ENCODE data around the gene EML4. TPM values are rescaled to one million over a fixed set of nuclear protein-coding genes. Genes with fewer than 3 reads are reported as not detected.

EML4 gene
- polyA plus RNA-seq, 1 experiment = 81.0 TPM

DNA sequence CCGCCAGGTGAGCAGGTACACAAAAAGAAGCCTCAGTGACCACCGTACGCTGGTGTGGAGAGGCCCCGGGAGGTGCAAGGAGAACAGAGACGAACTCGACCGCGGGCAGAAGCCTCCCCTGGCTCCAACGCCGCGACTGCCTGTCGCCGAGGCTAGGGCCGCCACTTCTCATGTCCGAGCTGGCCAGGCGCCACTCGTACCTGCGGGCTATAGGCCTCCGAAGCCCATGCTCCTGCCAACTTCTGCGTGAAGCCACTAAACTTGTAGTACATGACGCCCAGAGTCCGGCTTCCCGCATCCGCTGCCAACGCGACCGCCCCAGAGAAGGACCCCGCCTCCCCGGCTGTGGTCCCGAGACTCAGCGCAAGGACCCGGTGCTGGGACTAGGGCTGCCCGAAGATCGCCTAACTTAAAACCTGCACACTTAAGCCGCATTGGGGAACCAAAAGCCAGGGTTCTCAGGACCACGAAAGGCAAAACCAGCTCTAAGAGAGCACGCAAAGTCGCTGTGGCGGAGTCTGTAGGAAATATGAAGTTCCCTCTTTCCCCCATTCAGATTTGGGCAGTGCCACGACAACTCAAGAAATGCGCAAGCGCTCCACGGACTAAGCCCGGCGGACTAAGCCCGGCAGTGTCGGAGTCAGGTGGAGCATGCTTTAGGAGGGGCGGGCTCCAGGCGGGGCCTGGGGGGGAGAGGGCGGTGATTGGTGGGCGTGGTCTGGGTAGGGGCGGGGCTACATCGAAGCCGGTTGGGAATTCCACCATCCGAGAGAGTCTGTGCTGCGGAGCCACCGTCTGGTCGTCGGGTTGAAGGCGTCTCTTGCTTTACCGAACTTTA, 192.0 kb downstream of the EML4 start, which contains the start of gene COX7A2L:
TSS of gene COX7A2L (minus strand) at position 328 of the 838 bp plus-strand sequence. CDS start at position 272, 56 bp downstream.
- Histone ChIP-seq H3K27ac (ENCODE audit: low read depth, low read length) (peak within 1 kb of the TSS; percentile 98), H3K4me3 (ENCODE audit: low read depth, low read length) (peak within 1 kb of the TSS; percentile 100), H3K9me3 (ENCODE audit: control insufficient read depth, insufficient read depth, low read length) (peaks cover 3% of the 10 kb centered on the region; the same call in 1 of the 2 replicates), H3K27me3 (ENCODE audit: control insufficient read depth, insufficient read depth, low read length) (peaks cover 12% of the 10 kb centered on the region)
- ChIA-PET POLR2A (interaction anchor here (0.6 kb wide), 1 partner anchor 11 kb away, joined by 3 read pairs; no protein-coding TSS in a partner anchor), CTCF (interaction anchor here (0.9 to 1.3 kb wide), 3 partner anchors 10 to 508 kb away, joined by 4 to 6 read pairs (median 5); no protein-coding TSS in a partner anchor)
- peak; percentile 93 for DNase-seq (ENCODE audit: low read depth, low spot score)
- peak; percentile 33; the same call in 1 of the 2 replicates for TF ChIP-seq CTCF (IDR thresholded peaks at IDR 0.05; ENCODE audit: low read depth, low read length)

- Histone ChIP-seq H3K27ac (ENCODE audit: low read depth, low read length) (no peak overlapping the region), H3K9me3 (ENCODE audit: control insufficient read depth, insufficient read depth, low read length) (peaks cover 3% of the 10 kb centered on the region; the same call in 1 of the 2 replicates), H3K4me3 (ENCODE audit: low read depth, low read length) (peak overlapping the region; percentile 50), H3K27me3 (ENCODE audit: control insufficient read depth, insufficient read depth, low read length) (peaks cover 14% of the 10 kb centered on the region)
- ChIA-PET POLR2A (no interaction called here), CTCF (interaction anchor here (1.0 to 1.3 kb wide), 3 partner anchors 33 to 508 kb away, joined by 3 to 5 read pairs (median 4); no protein-coding TSS in a partner anchor)
- no peak for DNase-seq (ENCODE audit: low read depth, low spot score)
- no peak for TF ChIP-seq CTCF (IDR thresholded peaks at IDR 0.05; ENCODE audit: low read depth, low read length)
These were observed 192.7 kb downstream of the EML4 start for GRCh38 chr2:42361728-42362283.

- H3K27ac ChIP-seq (ENCODE audit: low read depth, low read length) = no peak overlapping the region
- no peak for DNase-seq (ENCODE audit: low read depth, low spot score)
- no peak overlapping the region for H3K4me3 ChIP-seq (ENCODE audit: low read depth, low read length)
- peaks cover 14% of the 10 kb centered on the region for H3K27me3 ChIP-seq (ENCODE audit: control insufficient read depth, insufficient read depth, low read length)
- peaks cover 3% of the 10 kb centered on the region; the same call in 1 of the 2 replicates for H3K9me3 ChIP-seq (ENCODE audit: control insufficient read depth, insufficient read depth, low read length)
- ChIA-PET CTCF (no interaction called here), POLR2A (no interaction called here)
- TF ChIP-seq CTCF (IDR thresholded peaks at IDR 0.05; ENCODE audit: low read depth, low read length) = no peak
These were observed 194.3 kb downstream of the EML4 start for GRCh38 chr2:42363413-42363812.

DNA sequence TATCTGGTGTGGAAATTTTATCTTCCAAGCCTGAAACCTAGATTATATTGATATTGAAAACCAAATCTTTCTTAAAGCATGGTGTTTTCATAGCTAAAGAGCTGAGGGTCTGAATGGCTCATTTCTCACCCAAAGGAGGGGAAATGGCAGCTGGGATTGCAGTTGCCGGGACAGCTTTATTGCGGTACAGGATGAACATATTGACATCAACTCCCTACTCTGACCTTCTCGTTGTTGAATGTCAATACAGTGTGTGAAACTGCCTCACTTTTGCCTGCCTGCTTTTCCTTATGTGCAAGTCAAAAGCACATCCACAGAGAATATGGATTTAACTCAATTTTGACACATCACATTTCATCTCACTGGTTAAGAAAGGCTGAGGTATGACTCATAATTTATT, 195.5 kb downstream of the EML4 start:
- ChIA-PET POLR2A (no interaction called here), CTCF (no interaction called here)
- peaks cover 17% of the 10 kb centered on the region for H3K27me3 ChIP-seq (ENCODE audit: control insufficient read depth, insufficient read depth, low read length)
- DNase-seq (ENCODE audit: low read depth, low spot score) = no peak
- H3K9me3 ChIP-seq (ENCODE audit: control insufficient read depth, insufficient read depth, low read length) = peaks cover 3% of the 10 kb centered on the region; the same call in 1 of the 2 replicates
- no peak overlapping the region for H3K4me3 ChIP-seq (ENCODE audit: low read depth, low read length)
- TF ChIP-seq CTCF (IDR thresholded peaks at IDR 0.05; ENCODE audit: low read depth, low read length) = no peak
- no peak overlapping the region for H3K27ac ChIP-seq (ENCODE audit: low read depth, low read length)

DNA sequence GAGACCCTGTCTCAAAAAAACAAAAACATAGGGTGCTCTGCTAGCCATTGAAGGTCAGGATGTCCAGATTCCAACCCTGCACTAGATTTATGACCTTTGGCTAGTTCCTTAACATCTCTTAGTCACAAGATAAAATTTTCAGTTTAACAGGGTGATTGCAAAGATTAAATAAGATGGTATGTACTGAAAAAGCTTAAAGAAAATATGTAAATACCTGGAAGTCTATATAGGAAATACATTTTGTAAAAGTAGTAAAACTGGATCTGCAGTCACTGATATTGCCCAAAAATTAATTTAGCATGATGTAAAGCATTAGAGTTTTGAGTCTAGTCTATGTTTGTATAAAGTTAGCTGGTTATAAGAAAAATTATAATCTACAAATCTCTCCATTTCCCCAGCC, 197.3 kb downstream of the EML4 start:
- Histone ChIP-seq H3K27me3 (ENCODE audit: control insufficient read depth, insufficient read depth, low read length) (peaks cover 17% of the 10 kb centered on the region), H3K27ac (ENCODE audit: low read depth, low read length) (no peak overlapping the region), H3K4me3 (ENCODE audit: low read depth, low read length) (no peak overlapping the region), H3K9me3 (ENCODE audit: control insufficient read depth, insufficient read depth, low read length) (no peaks in the 10 kb centered on the region)
- no peak for DNase-seq (ENCODE audit: low read depth, low spot score)
- ChIA-PET POLR2A (no interaction called here), CTCF (no interaction called here)
- TF ChIP-seq CTCF (IDR thresholded peaks at IDR 0.05; ENCODE audit: low read depth, low read length) = no peak
